Measurements from ENCODE around the gene WNT9A.

Gene WNT9A

DNA sequence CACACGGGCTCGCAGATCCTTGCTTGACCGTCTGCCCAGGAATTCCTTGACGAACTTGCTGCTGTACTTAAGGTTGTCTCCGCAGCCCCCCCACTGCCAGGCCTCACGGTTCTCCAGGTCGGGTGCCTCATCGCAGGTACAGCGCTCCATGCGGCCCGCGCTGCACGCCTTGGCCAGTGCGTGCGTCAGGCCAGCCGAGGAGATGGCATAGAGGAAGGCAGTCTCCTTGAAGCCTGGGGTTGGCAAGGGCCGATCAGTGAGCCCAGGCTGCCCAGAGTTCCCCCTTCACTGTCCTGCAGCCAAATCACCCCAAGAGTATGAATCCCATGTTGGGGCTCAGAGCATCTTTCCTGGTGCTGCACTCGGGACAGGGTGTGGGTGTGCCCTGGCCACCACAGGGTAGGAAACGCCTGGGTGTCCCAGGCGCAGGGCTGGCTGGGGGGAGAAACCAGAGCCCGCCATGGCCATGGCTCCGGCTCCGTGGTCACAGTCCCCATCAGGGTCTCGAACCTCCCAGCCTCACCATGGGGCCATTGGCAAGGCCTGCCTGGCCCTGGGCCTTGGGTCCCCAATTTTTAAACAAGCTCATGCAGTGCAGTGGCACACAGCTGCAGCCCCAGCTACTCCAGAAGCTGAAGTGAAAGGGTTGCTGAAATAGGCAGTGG is 23.4 kb downstream of the WNT9A start:
- DNase-seq, result no peak

DNA sequence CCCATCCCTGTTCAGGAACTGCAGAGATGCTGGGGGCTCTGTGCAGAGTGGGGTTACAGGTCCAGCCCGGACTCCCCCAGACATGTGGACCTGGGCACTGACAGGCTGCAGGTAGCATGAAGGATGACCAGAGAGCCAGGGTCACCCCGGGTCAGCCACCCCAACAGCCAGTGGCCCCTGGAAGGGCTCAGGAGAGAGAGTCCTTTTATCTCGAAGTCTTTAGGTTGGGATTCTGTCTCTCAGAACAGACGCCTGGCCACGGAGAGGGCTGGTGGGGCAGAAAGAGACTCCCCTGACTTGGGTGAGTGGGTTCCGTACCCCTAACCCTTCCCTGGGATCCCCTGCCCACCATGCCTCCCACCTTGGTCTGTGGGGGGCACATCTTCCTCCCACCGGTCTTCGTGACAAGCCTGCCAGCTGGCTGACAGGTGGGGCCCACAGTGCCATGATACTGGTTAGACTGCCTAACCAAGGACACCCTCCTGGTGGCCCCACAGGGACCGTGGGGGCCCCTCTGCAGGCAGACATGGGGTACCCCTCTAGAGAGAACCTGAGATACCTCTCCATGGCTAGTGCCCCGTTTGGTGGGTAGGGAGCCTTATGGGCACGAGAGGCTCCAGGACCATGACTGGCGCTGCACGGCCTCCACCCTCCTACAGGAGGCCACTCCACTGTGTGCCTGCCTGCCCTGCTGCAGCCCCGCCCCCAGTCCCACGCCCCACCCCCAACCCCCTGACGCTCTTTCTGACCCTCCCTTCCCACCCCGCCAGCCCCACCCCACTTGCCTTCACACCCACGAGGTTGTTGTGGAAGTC is 24.2 kb downstream of the WNT9A start:
- no peak for DNase-seq

DNA sequence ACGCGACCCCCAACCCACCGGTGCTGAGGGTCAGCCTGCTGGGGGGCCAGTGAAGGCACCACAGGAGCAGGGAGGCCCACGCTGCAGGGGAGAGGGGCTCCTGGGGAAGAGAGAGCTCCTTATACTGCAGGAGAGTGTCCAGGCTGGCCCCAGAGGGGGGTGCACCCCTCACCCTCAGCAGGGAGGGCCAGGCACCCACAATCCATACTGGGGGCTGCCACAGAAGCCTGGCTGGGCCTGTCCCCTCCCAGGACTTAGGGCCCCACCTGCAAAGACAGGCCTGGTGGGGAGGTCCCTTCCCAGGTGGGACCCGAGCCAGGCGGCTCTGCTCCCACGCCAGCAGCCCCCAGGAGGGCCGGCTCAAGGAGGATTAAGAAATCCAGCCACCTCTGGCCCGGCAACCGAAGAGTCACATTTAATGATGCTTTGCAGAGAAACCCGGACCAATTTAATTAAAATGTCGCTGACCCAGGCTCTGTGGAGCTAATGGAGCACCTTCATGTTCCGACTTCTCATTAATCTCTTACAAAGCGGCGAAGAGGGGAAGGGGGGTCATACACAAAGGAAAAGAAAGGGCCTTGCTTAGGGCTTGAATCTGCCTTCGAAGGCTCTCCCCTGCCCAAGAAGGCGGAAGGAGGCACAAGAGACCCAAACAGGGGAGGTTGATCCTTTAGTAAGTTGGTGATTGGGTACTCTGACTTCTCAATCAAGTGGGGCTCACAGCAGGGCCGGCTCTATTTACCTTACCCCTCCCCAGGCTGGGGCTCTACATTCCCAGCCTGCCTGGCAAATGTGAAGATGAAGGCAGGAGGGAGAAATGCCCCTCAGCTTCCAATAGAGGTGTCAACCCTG is 25.0 kb downstream of the WNT9A start:
- DNase-seq, result no peak

DNA sequence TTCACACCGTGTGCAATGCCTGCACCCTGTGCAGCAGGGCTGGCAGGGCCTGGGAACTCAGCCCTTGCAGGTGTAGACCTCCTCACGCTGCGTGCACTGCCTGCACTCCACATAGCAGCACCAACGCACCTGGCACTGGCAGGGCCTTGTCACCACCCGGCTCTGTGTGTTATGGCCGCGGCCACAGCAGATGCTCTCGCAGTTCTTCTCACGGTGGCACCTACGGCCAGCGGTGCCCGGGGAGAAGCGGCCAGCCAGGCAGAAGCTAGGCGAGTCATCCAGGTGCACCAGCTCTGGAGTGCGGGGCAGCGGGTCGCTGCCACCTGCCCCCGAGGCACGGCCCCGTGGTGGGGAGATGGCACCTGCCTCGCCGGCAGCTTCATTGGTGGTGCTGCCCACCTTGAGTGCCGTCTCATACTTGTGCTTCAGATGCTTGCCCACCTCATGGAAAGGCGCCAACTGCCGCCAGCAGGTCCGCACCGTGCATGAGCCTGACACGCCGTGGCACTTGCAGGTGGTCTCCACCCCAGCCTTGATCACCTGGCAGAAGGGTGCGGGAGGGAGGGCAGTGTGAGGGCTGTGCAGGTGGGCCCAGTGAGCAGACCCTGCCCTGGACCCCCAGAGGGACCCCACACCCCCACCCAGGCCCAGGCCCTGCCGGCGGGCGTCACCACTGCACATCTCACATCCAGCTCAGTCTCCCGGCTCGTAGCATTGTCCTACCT is 26.1 kb downstream of the WNT9A start:
- no peak for DNase-seq

DNA sequence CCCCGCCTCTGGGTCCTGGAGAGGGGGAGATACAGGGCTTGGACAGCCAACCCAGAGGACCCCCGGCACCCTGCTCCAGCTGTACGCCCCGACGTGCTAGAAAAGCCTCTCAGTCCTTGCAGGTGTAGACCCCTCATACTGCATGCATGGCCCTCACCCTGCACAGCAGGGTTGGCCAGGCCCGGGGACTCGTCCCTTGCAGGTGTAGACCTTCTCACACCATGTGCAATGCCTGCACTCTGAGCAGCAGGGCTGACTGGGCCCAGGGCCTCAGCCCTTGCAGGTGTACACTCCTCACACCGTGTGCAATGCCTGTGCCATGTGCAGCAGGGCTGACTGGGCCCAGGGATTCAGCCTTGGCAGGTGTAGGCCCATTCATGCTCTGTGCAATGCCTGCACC is 26.8 kb downstream of the WNT9A start:
- no peak for DNase-seq

DNA sequence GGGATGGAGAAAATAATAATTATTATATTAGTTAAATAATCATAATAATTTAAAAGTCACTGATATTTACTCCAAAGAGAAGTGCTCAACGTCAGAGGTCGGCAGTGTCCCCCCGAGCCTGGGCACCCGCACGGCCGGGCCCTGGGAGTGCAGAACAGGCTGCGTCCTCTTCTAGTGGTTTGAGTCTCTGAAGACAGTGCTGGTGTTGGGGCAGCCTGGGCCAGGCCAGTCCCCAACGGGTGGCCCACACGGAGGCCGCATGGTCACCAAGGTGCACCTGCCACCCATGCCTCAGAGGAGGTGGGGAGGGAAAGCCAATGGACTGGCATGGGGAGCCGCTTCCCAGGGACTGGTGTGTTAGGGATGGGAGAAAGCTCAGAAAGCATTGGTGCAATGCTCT is 27.3 kb downstream of the WNT9A start:
- DNase-seq, result no peak

DNA sequence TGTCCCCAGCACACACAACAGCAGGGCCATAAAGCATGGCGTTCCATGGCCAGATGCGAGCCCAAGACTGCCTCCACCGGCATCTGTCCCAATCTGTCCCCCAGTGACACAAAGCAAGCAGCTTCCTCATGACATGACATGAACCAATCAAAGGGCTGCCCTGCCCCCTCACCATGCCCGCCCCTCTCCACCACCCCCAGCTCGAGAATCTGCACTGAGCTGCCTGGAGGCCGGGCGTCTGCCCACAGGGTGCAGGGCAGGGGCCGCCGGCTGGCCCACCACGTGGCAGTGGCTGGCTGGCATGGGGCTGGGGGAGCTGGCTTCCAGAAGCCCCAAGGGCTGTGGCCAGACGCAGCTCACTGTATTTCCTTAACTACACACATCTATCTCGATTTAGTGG is 27.8 kb downstream of the WNT9A start:
- DNase-seq, result no peak

DNA sequence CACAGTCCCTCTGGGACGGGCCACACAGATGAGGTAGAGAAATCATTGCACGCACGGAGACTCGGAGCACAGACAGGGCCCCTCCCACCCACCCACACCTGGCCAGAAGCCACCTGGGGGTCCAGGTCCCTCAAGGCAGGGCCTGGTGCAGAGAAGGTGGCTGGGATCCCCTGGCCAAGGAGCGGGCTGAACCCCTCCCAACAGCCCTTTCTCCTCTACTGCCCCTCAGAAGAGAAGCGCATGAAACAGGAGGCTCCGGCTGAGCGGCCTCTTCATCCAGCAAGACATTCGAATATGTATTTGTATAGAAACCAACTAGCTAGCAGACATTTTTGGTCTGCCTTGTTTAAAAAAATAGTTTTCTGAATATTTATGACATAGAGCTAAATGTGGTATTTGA is 29.0 kb downstream of the WNT9A start:
- no peak for DNase-seq

DNA sequence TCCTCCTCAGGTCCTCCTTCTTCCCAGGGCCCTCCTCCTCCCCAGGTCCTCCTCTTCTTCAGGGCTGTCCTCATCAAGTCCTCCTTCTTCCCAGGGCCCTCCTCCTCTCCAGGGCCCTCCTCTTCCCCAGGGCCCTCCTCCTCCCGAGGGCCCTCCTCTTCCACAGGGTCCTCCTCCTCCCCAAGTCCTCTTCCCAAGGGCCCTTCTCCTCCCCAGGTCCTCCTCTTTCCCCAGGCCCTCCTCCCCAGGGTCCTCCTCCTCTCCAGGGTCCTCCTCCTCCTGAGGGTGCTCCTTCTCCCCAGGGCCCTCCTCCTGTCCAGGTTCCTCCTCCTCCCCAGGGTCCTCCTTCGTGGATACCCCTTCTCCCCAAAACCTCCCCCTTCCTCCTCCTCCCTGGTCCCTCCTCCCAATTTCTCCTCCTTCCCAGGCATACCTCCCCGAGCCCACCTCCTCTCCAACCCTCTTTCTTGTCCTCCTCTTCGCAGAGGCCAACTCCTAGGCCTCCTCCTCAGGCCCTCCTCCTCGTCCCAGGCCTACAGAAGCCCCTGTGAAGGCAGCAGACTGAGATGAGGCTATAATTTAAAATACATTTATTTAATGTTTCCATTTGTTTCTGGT is 29.5 kb downstream of the WNT9A start:
- DNase-seq, result no peak

DNA sequence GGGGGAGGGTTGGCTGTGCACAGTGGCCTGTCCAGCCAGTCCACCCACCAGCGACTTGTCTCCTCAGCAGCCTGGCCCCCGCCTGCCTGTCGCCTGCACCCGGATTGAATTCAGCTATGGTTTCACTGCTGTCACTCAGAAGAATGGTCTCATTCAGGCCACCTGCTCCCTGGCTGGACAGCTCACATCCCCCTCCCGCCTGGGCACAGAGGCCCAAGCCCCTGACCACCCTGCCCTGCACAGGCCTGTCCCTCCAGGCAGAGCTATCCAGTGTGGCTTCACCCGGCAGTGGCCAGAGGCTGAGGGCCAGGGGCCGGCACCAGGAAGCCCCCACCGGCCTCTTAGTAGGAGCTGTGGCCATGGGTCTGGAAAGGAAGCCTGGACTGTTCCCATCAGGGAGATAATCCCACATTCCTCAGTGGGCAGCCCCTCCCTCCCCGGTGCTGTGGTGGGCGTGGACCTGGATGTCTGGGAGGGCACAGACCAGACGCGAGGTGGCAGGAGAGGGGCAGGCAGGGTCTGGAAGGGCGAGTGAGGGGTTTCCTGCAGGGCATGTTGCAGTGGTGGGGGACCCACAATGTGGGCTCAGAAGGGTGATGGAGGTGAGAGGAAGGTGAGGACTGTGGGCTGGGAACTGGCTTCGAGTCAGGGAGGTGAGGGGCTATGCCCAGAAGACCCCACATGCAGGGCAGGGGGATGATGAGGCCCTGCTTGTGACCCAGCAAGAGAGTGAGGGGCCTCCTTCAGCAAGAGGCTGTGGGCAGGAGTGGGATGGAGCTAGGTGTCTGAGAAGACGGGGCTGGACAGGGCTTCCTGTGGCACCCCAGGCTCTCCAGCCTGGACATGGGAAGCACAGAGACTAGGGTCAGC is 30.4 kb downstream of the WNT9A start:
- no peak for DNase-seq

DNA sequence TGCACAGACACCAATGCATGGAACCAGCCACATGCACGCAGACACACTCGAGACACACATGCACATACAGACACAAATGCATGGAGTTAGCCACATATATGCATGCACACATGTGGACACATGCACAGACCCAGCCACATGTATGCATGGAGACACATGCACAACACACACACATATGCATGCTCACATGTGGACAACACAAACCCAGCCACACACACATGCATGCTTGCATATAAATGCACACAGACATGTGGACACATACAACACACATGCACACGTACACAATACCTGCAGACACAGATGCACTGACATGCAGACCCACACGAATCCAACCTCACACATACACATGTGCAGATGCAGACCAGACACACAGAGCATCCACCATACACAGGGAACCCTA is 31.1 kb downstream of the WNT9A start:
- no peak for DNase-seq

DNA sequence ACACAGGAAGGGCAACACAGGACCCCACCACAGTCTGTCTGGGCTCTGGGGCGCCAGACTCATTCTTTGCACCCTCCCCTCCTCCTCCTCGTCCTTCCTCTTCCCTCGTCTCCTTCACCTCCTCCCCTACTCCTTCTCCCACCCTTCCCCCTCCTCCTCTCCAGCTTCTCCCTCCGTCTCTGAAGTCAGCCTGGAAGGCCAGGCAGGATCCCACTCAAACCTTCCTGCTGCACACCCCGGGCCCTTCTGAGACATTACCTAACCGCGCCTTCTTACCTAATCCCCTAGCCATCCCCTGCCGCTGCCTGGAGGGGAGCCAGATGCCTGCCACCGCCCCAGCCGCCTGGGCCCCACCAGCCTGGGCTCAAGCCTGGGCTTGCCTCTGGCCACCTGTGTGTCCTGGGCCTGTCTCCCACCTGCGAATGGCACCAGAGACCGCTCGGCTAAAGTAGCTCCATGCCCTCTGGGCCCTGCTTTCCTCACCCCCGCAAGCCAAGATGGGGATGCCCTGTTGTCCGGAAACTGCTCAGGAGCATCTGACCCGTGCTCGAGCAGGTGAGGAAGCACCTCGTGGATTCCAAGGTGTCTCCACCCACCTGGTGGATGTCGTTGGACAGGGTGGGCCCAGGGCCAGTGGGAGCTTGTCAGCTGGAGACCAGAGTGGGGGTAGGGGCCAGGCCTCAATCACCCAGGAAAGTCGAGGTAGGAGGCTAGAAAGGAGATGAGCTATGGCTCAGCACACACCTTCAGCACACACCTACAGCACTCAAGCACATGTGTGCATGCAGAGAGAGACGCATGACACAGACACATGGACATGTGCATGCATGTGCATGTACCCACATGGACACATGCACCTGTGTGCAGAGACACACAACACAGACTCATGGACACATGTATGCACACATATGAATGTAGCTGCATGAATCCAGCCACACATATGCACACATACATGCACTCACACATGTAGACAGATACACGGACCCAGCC is 31.9 kb downstream of the WNT9A start:
- DNase-seq, result no peak

DNA sequence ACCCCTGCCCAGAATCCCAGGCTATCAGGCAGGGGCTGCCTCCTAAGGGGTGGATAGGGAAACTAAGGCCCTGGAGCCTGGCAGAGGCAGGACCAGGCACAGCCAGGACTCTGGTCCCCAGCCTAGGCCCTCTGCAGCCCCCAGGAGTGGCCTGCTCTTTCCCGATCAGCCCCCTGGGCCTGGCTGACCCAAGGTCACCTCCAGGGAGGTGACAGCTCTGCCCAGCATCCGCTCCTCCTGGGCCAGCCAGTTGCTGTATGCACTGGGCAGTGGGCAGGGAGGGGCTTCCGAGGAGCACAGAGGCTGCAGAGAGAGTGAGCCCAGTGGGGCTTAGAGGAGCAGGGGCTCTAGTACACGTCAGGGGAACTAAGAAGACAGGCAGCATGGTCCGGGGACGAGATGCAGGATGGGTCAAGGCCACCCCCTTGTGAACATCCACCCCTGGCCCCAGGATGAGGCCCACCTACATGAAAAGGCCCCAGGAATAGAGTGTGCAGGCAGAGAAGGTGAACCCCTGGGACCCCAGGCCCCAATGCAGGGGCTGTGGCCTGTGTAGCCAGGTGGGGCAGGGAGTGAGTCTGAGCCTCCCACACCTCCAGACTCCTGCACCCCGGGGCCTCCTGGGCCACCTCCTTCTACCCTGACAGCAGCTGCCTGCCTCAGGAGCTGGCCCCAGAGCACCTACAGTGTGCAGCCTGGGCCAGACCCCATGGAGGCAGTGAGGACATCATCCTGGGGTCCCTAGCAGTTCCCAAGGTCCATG is 32.8 kb downstream of the WNT9A start:
- DNase-seq, result no peak

DNA sequence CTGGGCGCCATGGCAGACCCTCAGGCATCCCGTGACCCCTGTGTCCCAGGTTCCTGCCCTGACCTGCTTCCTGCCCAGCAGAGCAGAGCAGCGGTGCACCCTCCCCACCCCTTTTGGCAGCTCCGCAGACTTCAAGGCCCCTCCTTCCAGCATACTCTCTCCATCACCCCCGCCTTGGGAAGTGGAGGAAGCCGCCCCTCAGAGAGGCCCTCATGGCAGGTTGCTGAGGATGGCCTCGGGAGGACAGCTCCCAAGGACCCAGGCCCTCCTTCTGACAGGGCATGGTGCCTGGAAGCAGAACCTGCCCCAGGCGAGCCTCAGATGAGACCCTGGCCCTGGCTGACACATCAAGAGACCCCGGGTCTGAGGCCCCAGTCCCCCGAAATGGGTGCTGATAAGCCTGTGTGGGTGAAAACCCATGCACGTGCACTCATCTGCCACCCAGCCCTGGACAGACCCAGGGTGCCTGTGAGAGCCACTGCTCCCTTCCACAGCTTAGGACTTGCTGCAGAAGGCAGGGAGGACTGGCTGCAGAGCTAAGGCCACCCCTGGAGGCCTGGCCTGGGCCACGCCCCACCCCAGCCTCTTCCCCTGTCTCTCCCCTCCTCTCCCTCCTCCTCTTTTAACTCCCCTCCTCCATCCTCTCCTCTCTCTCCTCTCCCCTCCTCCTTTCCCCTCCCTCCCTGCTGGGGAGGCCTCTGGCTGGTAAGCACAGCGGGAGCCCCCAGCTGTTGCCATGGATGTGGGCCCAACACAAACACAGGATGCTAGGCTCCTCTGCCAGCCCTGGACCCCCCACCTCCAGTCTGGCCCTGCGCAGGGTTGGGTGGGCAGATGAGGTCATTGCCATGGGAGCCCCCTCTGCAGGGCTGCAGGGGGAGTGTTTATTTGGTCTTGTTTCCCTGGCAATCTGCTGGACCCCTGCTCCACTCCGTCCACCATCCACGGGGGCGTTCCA is 33.7 kb downstream of the WNT9A start:
- no peak for DNase-seq

DNA sequence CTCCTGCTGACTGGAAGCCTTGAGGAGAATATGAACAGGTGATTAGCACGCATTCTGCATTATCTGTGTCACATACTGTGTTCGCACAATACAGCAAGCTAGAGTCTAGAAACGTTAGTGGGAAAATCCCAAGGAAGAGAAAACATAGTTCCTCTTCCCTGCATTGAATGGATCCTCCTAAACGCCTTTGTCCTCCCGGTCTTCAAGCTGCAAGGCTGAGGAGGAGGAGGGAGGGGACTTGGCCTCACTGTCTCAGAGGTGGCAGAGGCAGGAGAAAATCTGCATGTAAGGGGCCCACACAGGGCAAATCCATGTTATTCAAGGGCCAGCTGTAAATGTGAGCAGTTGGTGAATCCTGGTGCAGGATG is 34.4 kb downstream of the WNT9A start:
- no peak for DNase-seq

DNA sequence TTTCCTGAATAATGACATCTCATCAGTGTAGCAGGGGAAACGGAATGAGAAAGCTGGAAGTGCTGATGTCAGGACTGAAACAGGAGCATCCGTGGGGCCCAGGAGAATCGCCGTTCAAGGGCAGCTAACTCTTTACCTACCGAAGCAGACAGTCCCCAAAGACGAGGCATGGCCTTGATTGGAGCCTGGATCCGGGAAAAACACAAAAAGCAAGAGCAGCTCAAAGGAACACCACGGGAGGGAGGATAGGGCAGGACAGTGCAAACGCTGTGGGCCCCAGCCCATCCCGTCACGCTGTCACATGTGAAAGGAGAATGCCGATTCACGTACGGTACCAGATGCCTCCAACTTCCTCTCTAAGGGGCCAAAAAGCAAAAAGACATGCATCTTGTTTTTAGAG is 34.9 kb downstream of the WNT9A start:
- DNase-seq, result no peak

DNA sequence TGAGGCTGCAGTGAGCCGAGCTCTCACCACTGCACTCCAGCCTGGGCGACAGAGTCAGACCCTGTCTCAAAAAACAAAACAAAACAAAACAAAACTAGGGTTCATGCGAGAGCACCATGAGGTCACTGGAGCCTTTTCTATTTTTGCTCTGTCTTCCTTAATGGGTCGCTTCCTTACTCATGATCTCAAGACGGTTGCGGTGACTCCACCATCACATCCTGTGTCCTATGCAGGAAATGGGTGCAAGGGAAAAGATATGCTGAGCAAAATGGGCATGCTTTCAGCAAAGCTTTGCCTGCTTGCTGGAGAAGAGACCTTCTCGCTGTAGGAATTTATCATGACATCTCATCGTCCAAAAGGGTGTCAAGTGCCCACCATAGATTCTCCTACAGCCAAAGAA is 36.4 kb downstream of the WNT9A start:
- no peak for DNase-seq

DNA sequence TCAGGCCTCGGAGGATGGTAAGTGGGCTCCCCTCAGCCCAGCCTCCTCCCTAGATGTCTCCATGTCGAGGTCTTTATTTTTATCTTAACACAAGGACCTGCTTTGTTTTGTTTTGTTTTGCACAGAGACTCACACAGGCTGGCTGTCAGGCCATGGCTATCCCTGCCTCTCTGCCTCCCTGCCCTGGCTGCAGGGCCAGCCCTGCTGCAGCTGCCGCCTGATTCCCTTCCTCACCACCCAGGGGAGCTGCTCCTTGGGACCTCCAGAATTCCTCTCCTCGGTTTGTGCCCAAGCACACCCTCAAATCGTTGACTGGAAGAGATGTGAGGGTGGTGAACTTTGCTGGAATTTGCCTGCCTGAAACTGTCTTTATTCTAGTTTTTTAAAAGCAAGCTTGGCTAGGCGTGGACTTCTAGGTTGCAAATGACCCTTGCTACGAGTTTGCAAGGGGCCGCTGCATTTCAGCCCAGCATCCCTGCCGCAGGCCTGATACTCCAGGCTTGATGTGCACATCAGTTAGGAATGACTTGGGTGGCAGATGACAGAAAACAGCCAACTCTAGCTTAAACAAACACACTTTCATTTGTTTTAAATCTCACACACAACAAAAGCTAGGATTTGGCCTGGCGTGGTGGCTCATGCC is 37.1 kb downstream of the WNT9A start:
- DNase-seq, result no peak
